HepG2 (cell line): ENCODE results near the gene FBH1. TPM values are rescaled to one million over a fixed set of nuclear protein-coding genes. Genes with fewer than 3 reads are reported as not detected.
"Not testable (repeated sequence)": the region's sequence is repeated elsewhere in the genome, so short reads cannot be mapped to it uniquely, and the experiment has no call there.

Source experiments
- ATAC-seq: fragments of 200-7000 bp; cut with Tn5 transposase; 3 replicates; pipeline ENCODE4 v1.9.1; 2020; ENCODE audit warnings: mild to moderate bottlenecking, moderate library complexity
- BruUV-seq: library from RNA; stranded (reverse); fragments of 400-500 nt; replicated peaks from 2 replicates; lab custom pipeline; 2021; lab: Mats Ljungman, UMichigan
- CTCF ChIA-PET: fragments of 300-600 bp; formaldehyde crosslinking; extraction: SDS; loops from one replicate; lab custom pipeline; 2021; ENCODE audit warnings: low total read pairs, inconsistent platforms, low intra/inter-chr PET ratio; lab: Yijun Ruan, JAX
- POLR2A ChIA-PET: fragments of 350-600 bp; sonication (Branson Sonifier 250); formaldehyde crosslinking; loops from one replicate; lab custom pipeline; 2020; ENCODE audit warnings: antibody characterized with exemption, inconsistent platforms; lab: Yijun Ruan, JAX
- DNase-seq: peaks from one replicate; pipeline ENCODE4 v3.0.0-alpha.2; 2015; ENCODE audit warnings: low spot score
- FAIRE-seq: peaks from 3 replicates; lab custom pipeline; 2011; peaks lifted over from hg19 to GRCh38; lab: Jason Lieb, UNC
- H2AFZ ChIP-seq: one replicate; pipeline ENCODE4 v1.6.1; 2011; ENCODE audit warnings: low read length, inconsistent platforms
- H3K27ac ChIP-seq: fragments of 300-600 bp; 3 replicates; pipeline ENCODE4 v1.8.0; 2011; ENCODE audit warnings: mixed run types, mild to moderate bottlenecking, mixed read lengths, low read length, inconsistent platforms; ENCODE audit not compliant: insufficient read depth; ENCODE audit errors: extremely low read length
- H3K27me3 ChIP-seq, 2 experiments: fragments of 200-600 bp in 1 of 2; 2 replicates in 1 of 2; 3 replicates in 1 of 2; pipeline versions ENCODE4 v1.6.0 to v1.8.0; 2011; ENCODE audit warnings: low read length in 2 of 2, mild to moderate bottlenecking in 2 of 2, moderate library complexity in 2 of 2, inconsistent platforms in 1 of 2; ENCODE audit not compliant: insufficient read depth in 2 of 2, control insufficient read depth in 1 of 2
- H3K36me3 ChIP-seq, 2 experiments: fragments of 200-600 bp in 1 of 2; replicated peaks in 1 of 2; 2 replicates in 1 of 2; 3 replicates in 1 of 2; pipeline versions ENCODE4 v1.5.1 to v1.8.0; 2011; ENCODE audit warnings: low read length in 2 of 2, inconsistent platforms in 1 of 2; ENCODE audit not compliant: insufficient read depth in 2 of 2, control insufficient read depth in 1 of 2
- H3K4me1 ChIP-seq: 2 replicates; pipeline ENCODE4 v1.5.1; 2012; ENCODE audit warnings: low read length, inconsistent platforms; ENCODE audit not compliant: insufficient read depth
- H3K4me2 ChIP-seq: 2 replicates; pipeline ENCODE4 v1.6.0; 2011; ENCODE audit warnings: low read depth, low read length, inconsistent platforms
- H3K4me3 ChIP-seq, 3 experiments: fragments of 200-600 bp in 1 of 3; sonication (generic), shearing (Covaris generic) in 1 of 3; replicated peaks in 1 of 3; 2 replicates each; pipeline ENCODE4 v1.5.1; 2011 to 2016; ENCODE audit warnings: low read length in 3 of 3, inconsistent platforms in 2 of 3, low read depth in 2 of 3, mild to moderate bottlenecking in 2 of 3, control low read depth in 1 of 3, mixed read lengths in 1 of 3; ENCODE audit not compliant: insufficient read depth in 1 of 3
- H3K79me2 ChIP-seq: one replicate; pipeline ENCODE4 v1.6.1; 2011; ENCODE audit warnings: low read length, inconsistent platforms; ENCODE audit not compliant: insufficient read depth
- H3K9ac ChIP-seq: 2 replicates; pipeline ENCODE4 v1.6.0; 2011; ENCODE audit warnings: mild to moderate bottlenecking, low read depth, low read length, inconsistent platforms; ENCODE audit not compliant: insufficient read depth
- H3K9me3 ChIP-seq: 2 replicates; pipeline ENCODE4 v1.5.1; 2012; ENCODE audit warnings: mild to moderate bottlenecking, low read length
- H4K20me1 ChIP-seq: 2 replicates; pipeline ENCODE4 v1.6.0; 2011; ENCODE audit warnings: inconsistent platforms, mild to moderate bottlenecking, low read length, moderate library complexity; ENCODE audit not compliant: insufficient read depth
- ARID4A ChIP-seq: sonication (generic); formaldehyde crosslinking; IDR thresholded peaks from 2 replicates; pipeline ENCODE4 v1.5.0; 2020; ENCODE audit warnings: mild to moderate bottlenecking, missing genetic modification reagents, borderline replicate concordance
- CEBPB ChIP-seq: IDR thresholded peaks from 2 replicates; pipeline ENCODE4 v1.6.1; 2011; ENCODE audit warnings: low read depth, low read length, improper control_type of control experiment, borderline replicate concordance
- ZNF770 ChIP-seq: sonication (generic); formaldehyde crosslinking; IDR thresholded peaks from 2 replicates; pipeline ENCODE4 v1.5.0; 2020; ENCODE audit warnings: mild to moderate bottlenecking, missing genetic modification reagents
- WGBS: methylation state at CpG from one replicate; pipeline ENCODE4 v1.1.6; 2017; ENCODE audit warnings: low lambda C conversion rate; 5-methylcytosine and 5-hydroxymethylcytosine counted together
- in situ Hi-C: cut with HindIII; loops from 2 replicates; pipeline ENCODE4 v1.10.0; 2017; ENCODE audit warnings: low pct_unique_long_range_greater_than_20kb; ENCODE audit not compliant: extremely low pct_ligation_motif_present
- intact Hi-C: fragments of 100-400 bp; cut with micrococcal nuclease; formaldehyde crosslinking; loops from one replicate; pipeline ENCODE4 v1.10.0; 2022; ENCODE audit not compliant: unreplicated experiment
- polyA plus RNA-seq, 8 experiments: library from polyadenylated mRNA; depleted of rRNA in 3 of 8; stranded (reverse) in 7 of 8; unstranded in 1 of 8; fragments of >200 nt; fragmentation: Illumina TruSeq in 4 of 8; extraction: Trizol in 4 of 8; gene quantifications; 2 replicates each; pipeline versions ENCODE4 v1.2.1 to v1.2.3, GENCODE V29; 2011 to 2016; ENCODE audit warnings: low read depth in 4 of 8, missing spikeins in 1 of 8, mixed read lengths in 1 of 8; ENCODE audit not compliant: insufficient read depth in 1 of 8
- total RNA-seq, 5 experiments: library from RNA; depleted of rRNA; stranded (reverse); fragments of >200 nt; fragmentation: Illumina TruSeq; extraction: Trizol; gene quantifications; 2 replicates each; pipeline ENCODE4 v1.2.3, GENCODE V29; 2016; ENCODE audit warnings: low read depth in 1 of 5

FBH1 gene
- total and polyA plus RNA-seq, 2 of the 13 experiments (the other 11 are each of a cell fraction or from before 2014, with no cell fraction given): 48.8 to 60.3 TPM

GRCh38 chr10:5844345-5845055 is 45.5 kb upstream of the FBH1 start (continued):
- no peak for TF ChIP-seq ARID4A (CRISPR knock-in tag)

GRCh38 chr10:5846667-5847066 is 43.4 kb upstream of the FBH1 start:
- ATAC-seq, H3K9me3 ChIP-seq, intact Hi-C loops, H3K79me2 ChIP-seq, BruUV-seq, H3K27me3 ChIP-seq, H3K36me3 ChIP-seq, H3K27ac ChIP-seq, FAIRE-seq, in situ Hi-C loops, CTCF ChIA-PET, H3K9ac ChIP-seq, DNase-seq, H4K20me1 ChIP-seq: not testable (repeated sequence)
- Histone ChIP-seq H3K4me3 (peak overlapping the region in 2 of 3 experiments; percentile 6 to 28; a peak in 1 of 6 replicates), H3K4me2 (peak overlapping the region; percentile 65), H3K4me1 (peaks cover 32% of the 10 kb centered on the region), H2AFZ (peak overlapping the region; percentile 60)
- 56% methylated on average over 4 of the region's 4 CpGs for WGBS
- POLR2A ChIA-PET: interaction anchor here (0.6 kb wide), 1 partner anchor 219 kb away, joined by 3 read pairs; no protein-coding TSS in a partner anchor
- TF ChIP-seq ZNF770 (CRISPR knock-in tag) (peak; percentile 89), CEBPB (peak; percentile 9; the same call in 1 of the 2 replicates)
